Measurements from ENCODE around the gene CDK19. TPM values are rescaled to one million over a fixed set of nuclear protein-coding genes. Genes with fewer than 3 reads are reported as not detected.

The CDK19 gene
- total RNA-seq, 3 donors from 2014 or later (not counting 1 experiment from before 2014, with no cell fraction given) = 21.2 to 30.8 (median 25.9) TPM

DNA sequence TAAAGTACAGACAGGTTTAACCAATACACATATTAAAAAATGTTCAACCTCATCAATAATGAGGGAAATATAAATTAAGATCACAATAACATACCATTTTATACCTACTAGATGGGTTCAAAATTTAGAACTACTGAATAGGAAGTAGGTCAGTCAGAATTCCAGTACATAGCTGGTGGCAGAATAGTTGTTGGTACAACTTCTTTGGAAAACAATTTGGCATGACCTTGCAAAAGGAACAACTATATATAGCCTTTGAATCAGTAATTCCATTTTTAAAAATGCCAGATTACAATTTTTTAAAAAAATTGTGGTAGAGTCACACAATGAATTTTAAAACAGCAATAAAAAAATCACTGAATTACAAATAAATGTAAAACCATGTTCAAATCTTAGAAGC is 165.6 kb downstream of the CDK19 start:
- Histone ChIP-seq H3K4me1 (ENCODE audit: control insufficient read depth, insufficient read depth, low read length) (no peaks in the 10 kb centered on the region), H3K36me3 (ENCODE audit: control insufficient read depth, insufficient read depth, low read length) (peaks cover 6% of the 10 kb centered on the region), H3K9me3 (ENCODE audit: control insufficient read depth, insufficient read depth, low read length) (no peaks in the 10 kb centered on the region), H3K27ac (ENCODE audit: low read length) (no peak overlapping the region), H3K27me3 (ENCODE audit: control insufficient read depth, insufficient read depth, low read length) (no peaks in the 10 kb centered on the region), H3K4me3 (ENCODE audit: low read length) (no peak overlapping the region)
- Mint-ChIP-seq H3K27me3 (ENCODE audit: low read depth in 2 of 2) (no peaks in the 10 kb centered on the region), H3K27ac (no peak overlapping the region), H3K36me3 (no peaks in the 10 kb centered on the region), H3K4me1 (peaks cover 14 to 22% of the 10 kb centered on the region in 2 donors), H3K9me3 (no peaks in the 10 kb centered on the region), H3K4me3 (no peak overlapping the region)
- DNase-seq = no peak
- ATAC-seq = no peak
- intact Hi-C loops (cut with micrococcal nuclease) = no loop called here
- TF ChIP-seq, protein P1, sequence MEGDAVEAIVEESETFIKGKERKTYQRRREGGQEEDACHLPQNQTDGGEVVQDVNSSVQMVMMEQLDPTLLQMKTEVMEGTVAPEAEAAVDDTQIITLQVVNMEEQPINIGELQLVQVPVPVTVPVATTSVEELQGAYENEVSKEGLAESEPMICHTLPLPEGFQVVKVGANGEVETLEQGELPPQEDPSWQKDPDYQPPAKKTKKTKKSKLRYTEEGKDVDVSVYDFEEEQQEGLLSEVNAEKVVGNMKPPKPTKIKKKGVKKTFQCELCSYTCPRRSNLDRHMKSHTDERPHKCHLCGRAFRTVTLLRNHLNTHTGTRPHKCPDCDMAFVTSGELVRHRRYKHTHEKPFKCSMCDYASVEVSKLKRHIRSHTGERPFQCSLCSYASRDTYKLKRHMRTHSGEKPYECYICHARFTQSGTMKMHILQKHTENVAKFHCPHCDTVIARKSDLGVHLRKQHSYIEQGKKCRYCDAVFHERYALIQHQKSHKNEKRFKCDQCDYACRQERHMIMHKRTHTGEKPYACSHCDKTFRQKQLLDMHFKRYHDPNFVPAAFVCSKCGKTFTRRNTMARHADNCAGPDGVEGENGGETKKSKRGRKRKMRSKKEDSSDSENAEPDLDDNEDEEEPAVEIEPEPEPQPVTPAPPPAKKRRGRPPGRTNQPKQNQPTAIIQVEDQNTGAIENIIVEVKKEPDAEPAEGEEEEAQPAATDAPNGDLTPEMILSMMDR (IDR thresholded peaks at IDR 0.05) = no peak

DNA sequence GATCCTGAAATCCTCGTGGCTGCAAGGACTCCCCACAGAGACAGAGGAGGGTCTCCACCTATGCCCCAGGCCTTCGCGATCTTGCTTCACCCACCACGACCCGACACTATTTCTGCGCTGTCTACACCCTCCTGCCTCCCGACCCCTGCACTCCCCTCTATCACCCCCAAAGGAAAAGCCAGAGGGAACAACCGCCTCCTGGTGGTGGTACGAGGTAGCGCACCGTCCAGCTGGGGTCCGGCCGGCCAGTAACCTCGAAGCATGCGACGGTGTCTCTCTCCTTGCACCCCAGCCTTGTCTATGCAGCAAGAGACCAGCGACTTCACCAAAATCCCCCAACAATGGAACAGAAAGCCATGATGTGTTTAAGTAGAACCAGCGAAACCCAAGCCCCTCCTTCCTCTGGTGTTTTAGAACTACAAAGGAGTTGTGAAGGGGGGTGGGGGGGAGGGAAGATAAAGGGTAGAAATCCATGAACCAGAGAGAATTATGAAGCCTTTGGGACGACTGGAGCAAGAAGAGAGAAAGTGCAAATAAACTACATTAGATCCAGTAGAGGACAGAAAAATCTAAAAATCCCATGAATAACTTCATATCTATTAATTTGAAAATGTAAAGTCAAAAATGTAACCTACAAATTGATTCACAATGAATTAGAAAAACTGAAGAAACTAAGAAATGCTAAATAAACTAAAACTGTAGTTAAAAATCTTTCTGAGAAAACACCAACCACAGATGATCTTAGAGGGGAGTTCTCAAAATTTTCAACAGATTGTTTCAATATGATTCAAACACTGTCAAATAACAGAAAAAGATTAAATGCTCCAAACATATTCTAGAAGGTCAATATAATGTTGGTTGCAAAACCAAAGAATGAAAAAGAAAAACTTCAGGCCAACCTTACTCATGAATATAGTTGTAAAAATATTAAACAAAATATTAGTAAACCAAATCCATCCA is 168.0 kb downstream of the CDK19 start:
- H3K36me3 ChIP-seq (ENCODE audit: control insufficient read depth, insufficient read depth, low read length) = peaks cover 6% of the 10 kb centered on the region
- Mint-ChIP-seq H3K4me1 (peaks cover 0 to 5% of the 10 kb centered on the region in 2 donors), H3K36me3 (no peaks in the 10 kb centered on the region), H3K27ac (no peak overlapping the region), H3K4me3 (no peak overlapping the region), H3K9me3 (no peaks in the 10 kb centered on the region), H3K27me3 (ENCODE audit: low read depth in 2 of 2) (no peaks in the 10 kb centered on the region)
- WGBS (ENCODE audit: insufficient coverage) = 95% methylated on average over 17 of the region's 19 CpGs
- H3K27me3 ChIP-seq (ENCODE audit: control insufficient read depth, insufficient read depth, low read length) = no peaks in the 10 kb centered on the region
- H3K9me3 ChIP-seq (ENCODE audit: control insufficient read depth, insufficient read depth, low read length) = no peaks in the 10 kb centered on the region
- H3K4me1 ChIP-seq (ENCODE audit: control insufficient read depth, insufficient read depth, low read length) = no peaks in the 10 kb centered on the region
- no peak for ATAC-seq
- TF ChIP-seq, protein P1 (IDR thresholded peaks at IDR 0.05) = no peak
- intact Hi-C loops (cut with micrococcal nuclease) = no loop called here
- DNase-seq = no peak
- no peak overlapping the region for H3K4me3 ChIP-seq (ENCODE audit: low read length)
- no peak overlapping the region for H3K27ac ChIP-seq (ENCODE audit: low read length)

DNA sequence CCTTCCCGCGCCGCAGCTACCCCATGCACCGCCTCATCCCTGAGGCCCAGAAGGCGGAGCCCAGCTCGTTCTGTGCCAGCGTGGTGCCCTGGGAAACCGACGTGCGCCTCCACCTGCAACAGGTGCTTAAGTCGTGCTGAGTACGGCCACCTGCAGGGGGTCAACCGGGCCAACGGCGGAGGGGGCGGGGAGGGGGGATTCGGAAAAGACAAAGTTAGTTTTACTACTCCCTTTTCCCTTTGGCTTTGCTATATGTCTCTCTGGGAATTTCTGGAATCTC is 168.9 kb downstream of the CDK19 start:
- no peaks in the 10 kb centered on the region for H3K4me1 Mint-ChIP-seq
- no peaks in the 10 kb centered on the region for H3K27me3 Mint-ChIP-seq (ENCODE audit: low read depth in 2 of 2)
- intact Hi-C loops (cut with micrococcal nuclease) = no loop called here
- H3K36me3 Mint-ChIP-seq = no peaks in the 10 kb centered on the region
- H3K4me3 ChIP-seq (ENCODE audit: low read length) = no peak overlapping the region
- H3K9me3 Mint-ChIP-seq = no peaks in the 10 kb centered on the region
- no peaks in the 10 kb centered on the region for H3K4me1 ChIP-seq (ENCODE audit: control insufficient read depth, insufficient read depth, low read length)
- H3K36me3 ChIP-seq (ENCODE audit: control insufficient read depth, insufficient read depth, low read length) = peaks cover 6% of the 10 kb centered on the region
- TF ChIP-seq, protein P1 (IDR thresholded peaks at IDR 0.05) = no peak
- H3K4me3 Mint-ChIP-seq = no peak overlapping the region
- DNase-seq = no peak
- H3K27ac ChIP-seq (ENCODE audit: low read length) = no peak overlapping the region
- H3K9me3 ChIP-seq (ENCODE audit: control insufficient read depth, insufficient read depth, low read length) = no peaks in the 10 kb centered on the region
- no peak overlapping the region for H3K27ac Mint-ChIP-seq
- 93% methylated on average over 17 of the region's 17 CpGs for WGBS (ENCODE audit: insufficient coverage)
- no peak for ATAC-seq
- H3K27me3 ChIP-seq (ENCODE audit: control insufficient read depth, insufficient read depth, low read length) = no peaks in the 10 kb centered on the region

Data from natural killer cell (primary cell).